ENCODE data around the gene LIMCH1. TPM values are rescaled to one million over a fixed set of nuclear protein-coding genes. Genes with fewer than 3 reads are reported as not detected.
"Not testable (repeated sequence)": the region's sequence is repeated elsewhere in the genome, so short reads cannot be mapped to it uniquely, and the experiment has no call there.

Gene LIMCH1
- total RNA-seq, 1 experiment from 2014 or later = 10.4 TPM

GRCh38 chr4:41734371-41734770 is 196.4 kb downstream of the LIMCH1 start:
- Histone ChIP-seq H3K4me2 (ENCODE audit: low read length) (no peak overlapping the region), H3K9me3 (ENCODE audit: control insufficient read depth in 1 of 2, insufficient read depth in 1 of 2, low read depth in 1 of 2, low read length in 2 of 2) (no peaks in the 10 kb centered on the region), H3K79me2 (ENCODE audit: insufficient read depth, low read length) (no peaks in the 10 kb centered on the region), H3K36me3 (ENCODE audit: control insufficient read depth in 1 of 2, insufficient read depth in 2 of 2, low read length in 2 of 2) (no peaks in the 10 kb centered on the region), H3K27me3 (ENCODE audit: insufficient read depth, low read length) (peaks cover 7% of the 10 kb centered on the region; the same call in 1 of the 2 replicates), H3K4me1 (ENCODE audit: control insufficient read depth in 1 of 2, insufficient read depth in 2 of 2, low read length in 2 of 2) (no peaks in the 10 kb centered on the region), H3K27ac (ENCODE audit: low read depth, low read length) (no peak overlapping the region), H4K20me1 (ENCODE audit: insufficient read depth) (no peaks in the 10 kb centered on the region), H3K4me3 (replicated peaks in 1 of 2; ENCODE audit: low read depth in 1 of 2, low read length in 2 of 2) (no peak overlapping the region), H2AFZ (ENCODE audit: low read depth, low read length, poor library complexity, severe bottlenecking) (no peak overlapping the region), H3K9me2 (ENCODE audit: insufficient read depth) (no peaks in the 10 kb centered on the region; the same call in 1 of the 2 replicates), H3K9ac (ENCODE audit: low read length) (no peak overlapping the region)
- POLR2A ChIA-PET = no interaction called here
- CTCF ChIA-PET = no interaction called here
- RAD21 ChIA-PET (ENCODE audit: low non-redundant PET in 1 of 2, low total read pairs in 2 of 2, uncharacterized antibody in 2 of 2, unreplicated experiment in 2 of 2) = interaction anchor here in 1 of 2 experiments (0.6 kb wide), 1 partner anchor 39 kb away, joined by 4 read pairs; no protein-coding TSS in a partner anchor
- intact Hi-C loops (cut with micrococcal nuclease) = no loop called here
- BruUV-seq (replicated peaks) = no TSS peak
- no peak for TF ChIP-seq CEBPB (IDR thresholded peaks at IDR 0.05; ENCODE audit: low read depth)
- TF ChIP-seq CTCF (IDR thresholded peaks at IDR 0.05 in 2 of 3, conservative IDR thresholded peaks at IDR 0.05 in 1 of 3; ENCODE audit: borderline replicate concordance in 1 of 3, insufficient read depth in 1 of 3, low read depth in 2 of 3, low read length in 2 of 3) = no peak
- TF ChIP-seq SP1 (IDR thresholded peaks at IDR 0.05; ENCODE audit: low read depth) = no peak
- no peak for TF ChIP-seq JUND (IDR thresholded peaks at IDR 0.05)
- no peak for TF ChIP-seq EGR1 (IDR thresholded peaks at IDR 0.05; ENCODE audit: low read depth)
- TF ChIP-seq SIN3A (IDR thresholded peaks at IDR 0.05; ENCODE audit: low read depth) = no peak
- no peak for TF ChIP-seq MAX (IDR thresholded peaks at IDR 0.05)
- TF ChIP-seq ZBTB33 (IDR thresholded peaks at IDR 0.05; ENCODE audit: extremely low read depth, insufficient replicate concordance, low read length) = no peak
- TF ChIP-seq ZNF274 (IDR thresholded peaks at IDR 0.05; ENCODE audit: low read depth, low read length) = no peak
- TF ChIP-seq CBX3 (IDR thresholded peaks at IDR 0.05; ENCODE audit: low read depth) = no peak
- no peak for TF ChIP-seq ZFX (IDR thresholded peaks at IDR 0.05)
- TF ChIP-seq POLR2AphosphoS5 (IDR thresholded peaks at IDR 0.05; ENCODE audit: low read depth, low read length) = no peak
- TF ChIP-seq SRF (IDR thresholded peaks at IDR 0.05; ENCODE audit: low read depth) = no peak
- TF ChIP-seq YY1 (IDR thresholded peaks at IDR 0.05; ENCODE audit: extremely low read depth, insufficient replicate concordance, low read depth, low read length) = no peak
- no peak for DNase-seq (ENCODE audit: low read depth, low spot score)
- no peak for ATAC-seq

- H3K4me3 ChIP-seq (replicated peaks in 1 of 2; ENCODE audit: low read depth in 1 of 2, low read length in 2 of 2); H3K9ac ChIP-seq (ENCODE audit: low read length); POLR2A ChIA-PET; H3K27me3 ChIP-seq (ENCODE audit: insufficient read depth, low read length); BruUV-seq (replicated peaks); H4K20me1 ChIP-seq (ENCODE audit: insufficient read depth); H3K79me2 ChIP-seq (ENCODE audit: insufficient read depth, low read length); RAD21 ChIA-PET (ENCODE audit: low non-redundant PET in 1 of 2, low total read pairs in 2 of 2, uncharacterized antibody in 2 of 2, unreplicated experiment in 2 of 2); H3K4me2 ChIP-seq (ENCODE audit: low read length); ATAC-seq; intact Hi-C loops (cut with micrococcal nuclease); H3K27ac ChIP-seq (ENCODE audit: low read depth, low read length); H3K36me3 ChIP-seq (ENCODE audit: control insufficient read depth in 1 of 2, insufficient read depth in 2 of 2, low read length in 2 of 2); H3K4me1 ChIP-seq (ENCODE audit: control insufficient read depth in 1 of 2, insufficient read depth in 2 of 2, low read length in 2 of 2); CTCF ChIA-PET; H3K9me2 ChIP-seq (ENCODE audit: insufficient read depth); H2AFZ ChIP-seq (ENCODE audit: low read depth, low read length, poor library complexity, severe bottlenecking); H3K9me3 ChIP-seq (ENCODE audit: control insufficient read depth in 1 of 2, insufficient read depth in 1 of 2, low read depth in 1 of 2, low read length in 2 of 2); DNase-seq (ENCODE audit: low read depth, low spot score): not testable (repeated sequence)
Observed at GRCh38 chr4:41737491-41737890, 199.5 kb downstream of the LIMCH1 start.
